22Rv1 (cell line): ENCODE results near the gene FRRS1.

Experiments used
- ZFX ChIP-seq: fragments of 450-650 bp; IDR thresholded peaks from 2 replicates; pipeline ENCODE4 v1.6.1; 2017; ENCODE audit warnings: antibody characterized with exemption, borderline replicate concordance
- TF ChIP-seq, protein P1 (sequence below): fragments of 450-650 bp; IDR thresholded peaks from 2 replicates; pipeline ENCODE4 v1.5.1; 2017; ENCODE audit warnings: mild to moderate bottlenecking

DNA sequence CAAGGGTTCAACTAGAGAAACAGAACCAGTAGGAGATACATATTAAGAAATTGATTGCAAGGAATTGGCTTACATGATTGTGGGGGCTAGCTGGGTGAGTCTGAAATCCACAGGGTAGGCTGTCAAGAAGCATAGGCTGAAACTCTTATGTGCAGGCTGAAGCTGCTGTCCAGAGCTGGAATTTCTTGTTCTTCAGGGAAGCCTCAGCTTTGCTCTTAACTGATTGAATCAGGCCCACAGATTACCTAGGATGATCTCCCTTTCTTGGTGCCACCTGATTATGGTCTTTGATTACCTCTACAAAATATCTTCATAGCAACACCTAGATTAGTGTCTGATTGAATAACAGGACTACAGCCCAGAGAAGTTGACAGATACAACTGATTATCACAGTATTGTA lies 22.5 kb upstream of the FRRS1 start:
- TF ChIP-seq, protein P1, sequence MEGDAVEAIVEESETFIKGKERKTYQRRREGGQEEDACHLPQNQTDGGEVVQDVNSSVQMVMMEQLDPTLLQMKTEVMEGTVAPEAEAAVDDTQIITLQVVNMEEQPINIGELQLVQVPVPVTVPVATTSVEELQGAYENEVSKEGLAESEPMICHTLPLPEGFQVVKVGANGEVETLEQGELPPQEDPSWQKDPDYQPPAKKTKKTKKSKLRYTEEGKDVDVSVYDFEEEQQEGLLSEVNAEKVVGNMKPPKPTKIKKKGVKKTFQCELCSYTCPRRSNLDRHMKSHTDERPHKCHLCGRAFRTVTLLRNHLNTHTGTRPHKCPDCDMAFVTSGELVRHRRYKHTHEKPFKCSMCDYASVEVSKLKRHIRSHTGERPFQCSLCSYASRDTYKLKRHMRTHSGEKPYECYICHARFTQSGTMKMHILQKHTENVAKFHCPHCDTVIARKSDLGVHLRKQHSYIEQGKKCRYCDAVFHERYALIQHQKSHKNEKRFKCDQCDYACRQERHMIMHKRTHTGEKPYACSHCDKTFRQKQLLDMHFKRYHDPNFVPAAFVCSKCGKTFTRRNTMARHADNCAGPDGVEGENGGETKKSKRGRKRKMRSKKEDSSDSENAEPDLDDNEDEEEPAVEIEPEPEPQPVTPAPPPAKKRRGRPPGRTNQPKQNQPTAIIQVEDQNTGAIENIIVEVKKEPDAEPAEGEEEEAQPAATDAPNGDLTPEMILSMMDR, result no peak
- no peak for TF ChIP-seq ZFX
